Activated CD4-positive, alpha-beta T cell treated with anti-CD3 and anti-CD28 coated beads, Interleukin-2, amount 10 ng/mL, durations not matched to agents 24 days and 14 days (primary cell): ENCODE results near the gene TRAF3IP3. TPM values are rescaled to one million over a fixed set of nuclear protein-coding genes. Genes with fewer than 3 reads are reported as not detected.
A peak's percentile ranks its signal among the peaks of the same experiment; 100 is the strongest.

Experiments
- DNase-seq: peaks from one replicate; pipeline ENCODE4 v3.0.0; 2022
- H3K27ac Mint-ChIP-seq: one replicate; pipeline ENCODE4 v1.8.0; 2022; ENCODE audit warnings: mild to moderate bottlenecking, mixed read lengths
- H3K27me3 Mint-ChIP-seq: one replicate; pipeline ENCODE4 v1.8.0; 2022; ENCODE audit warnings: mixed read lengths
- H3K36me3 Mint-ChIP-seq: one replicate; pipeline ENCODE4 v1.8.0; 2022; ENCODE audit warnings: low read depth, mild to moderate bottlenecking, mixed read lengths
- H3K4me1 Mint-ChIP-seq: one replicate; pipeline ENCODE4 v1.8.0; 2021; ENCODE audit warnings: mixed read lengths
- H3K4me3 Mint-ChIP-seq: one replicate; pipeline ENCODE4 v1.8.0; 2022; ENCODE audit warnings: mild to moderate bottlenecking, moderate library complexity, mixed read lengths
- H3K9me3 Mint-ChIP-seq: one replicate; pipeline ENCODE4 v1.8.0; 2021; ENCODE audit warnings: mixed read lengths
- intact Hi-C: fragments of 100-400 bp; cut with micrococcal nuclease; formaldehyde crosslinking; loops from one replicate; pipeline ENCODE4 v1.15.1; 2023
- total RNA-seq: library from RNA; stranded (reverse); gene quantifications from 2 replicates; pipeline ENCODE4 v1.2.3, GENCODE V29; 2022

Gene TRAF3IP3, protein sequence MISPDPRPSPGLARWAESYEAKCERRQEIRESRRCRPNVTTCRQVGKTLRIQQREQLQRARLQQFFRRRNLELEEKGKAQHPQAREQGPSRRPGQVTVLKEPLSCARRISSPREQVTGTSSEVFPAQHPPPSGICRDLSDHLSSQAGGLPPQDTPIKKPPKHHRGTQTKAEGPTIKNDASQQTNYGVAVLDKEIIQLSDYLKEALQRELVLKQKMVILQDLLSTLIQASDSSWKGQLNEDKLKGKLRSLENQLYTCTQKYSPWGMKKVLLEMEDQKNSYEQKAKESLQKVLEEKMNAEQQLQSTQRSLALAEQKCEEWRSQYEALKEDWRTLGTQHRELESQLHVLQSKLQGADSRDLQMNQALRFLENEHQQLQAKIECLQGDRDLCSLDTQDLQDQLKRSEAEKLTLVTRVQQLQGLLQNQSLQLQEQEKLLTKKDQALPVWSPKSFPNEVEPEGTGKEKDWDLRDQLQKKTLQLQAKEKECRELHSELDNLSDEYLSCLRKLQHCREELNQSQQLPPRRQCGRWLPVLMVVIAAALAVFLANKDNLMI
- 392 and 394 TPM in 2 replicates for total RNA-seq

GRCh38 chr1:209755926-209756614 lies at the start of gene TRAF3IP3:
TRAF3IP3 (plus strand) TSS chr1:209756053; CDS start chr1:209760040, 3,987 bp downstream.
- DNase-seq: peak; percentile 94
- peak within 1 kb of the TSS; percentile 94 for H3K4me3 Mint-ChIP-seq
- no peaks in the 10 kb centered on the region for H3K9me3 Mint-ChIP-seq
- peaks cover 55% of the 10 kb centered on the region for H3K36me3 Mint-ChIP-seq
- intact Hi-C loops: loop anchor here (1.0 kb wide), 3 partner anchors 12 to 71 kb away; partner anchors contain the start of genes C1orf74 and UTP25
- peak within 1 kb of the TSS; percentile 98 for H3K27ac Mint-ChIP-seq
- H3K4me1 Mint-ChIP-seq: peaks cover 69% of the 10 kb centered on the region
- no peaks in the 10 kb centered on the region for H3K27me3 Mint-ChIP-seq

- Mint-ChIP-seq H3K27ac (peak overlapping the region; percentile 91), H3K9me3 (peaks cover 5% of the 10 kb centered on the region), H3K4me3 (no peak overlapping the region), H3K36me3 (peaks cover 63% of the 10 kb centered on the region), H3K4me1 (peaks cover 75% of the 10 kb centered on the region), H3K27me3 (no peaks in the 10 kb centered on the region)
- intact Hi-C loops: no loop called here
- DNase-seq: no peak
Observed at GRCh38 chr1:209706622-209707021, 49.2 kb upstream of the TRAF3IP3 start.

GRCh38 chr1:209707308-209707707 lies 48.5 kb upstream of the TRAF3IP3 start:
- intact Hi-C loops: no loop called here
- H3K4me3 Mint-ChIP-seq: peak overlapping the region; percentile 32
- peak overlapping the region; percentile 91 for H3K27ac Mint-ChIP-seq
- DNase-seq: no peak
- H3K4me1 Mint-ChIP-seq: peaks cover 73% of the 10 kb centered on the region
- H3K36me3 Mint-ChIP-seq: peaks cover 63% of the 10 kb centered on the region
- peaks cover 3% of the 10 kb centered on the region for H3K9me3 Mint-ChIP-seq
- no peaks in the 10 kb centered on the region for H3K27me3 Mint-ChIP-seq

- intact Hi-C loops: no loop called here
- DNase-seq: no peak
- peaks cover 73% of the 10 kb centered on the region for H3K4me1 Mint-ChIP-seq
- peaks cover 3% of the 10 kb centered on the region for H3K9me3 Mint-ChIP-seq
- peak overlapping the region; percentile 91 for H3K27ac Mint-ChIP-seq
- H3K36me3 Mint-ChIP-seq: peaks cover 63% of the 10 kb centered on the region
- H3K27me3 Mint-ChIP-seq: no peaks in the 10 kb centered on the region
- H3K4me3 Mint-ChIP-seq: no peak overlapping the region
Observed at GRCh38 chr1:209708297-209708696, 47.6 kb upstream of the TRAF3IP3 start.

GRCh38 chr1:209710093-209710492 lies 45.8 kb upstream of the TRAF3IP3 start:
- intact Hi-C loops: loop anchor here (2.0 to 5.0 kb wide), 2 partner anchors 15 to 37 kb away; no protein-coding TSS in a partner anchor
- Mint-ChIP-seq H3K27me3 (no peaks in the 10 kb centered on the region), H3K4me3 (peak overlapping the region; percentile 55), H3K9me3 (peaks cover 3% of the 10 kb centered on the region), H3K36me3 (peaks cover 62% of the 10 kb centered on the region), H3K4me1 (peaks cover 63% of the 10 kb centered on the region), H3K27ac (peak overlapping the region; percentile 93)
- no peak for DNase-seq

DNA sequence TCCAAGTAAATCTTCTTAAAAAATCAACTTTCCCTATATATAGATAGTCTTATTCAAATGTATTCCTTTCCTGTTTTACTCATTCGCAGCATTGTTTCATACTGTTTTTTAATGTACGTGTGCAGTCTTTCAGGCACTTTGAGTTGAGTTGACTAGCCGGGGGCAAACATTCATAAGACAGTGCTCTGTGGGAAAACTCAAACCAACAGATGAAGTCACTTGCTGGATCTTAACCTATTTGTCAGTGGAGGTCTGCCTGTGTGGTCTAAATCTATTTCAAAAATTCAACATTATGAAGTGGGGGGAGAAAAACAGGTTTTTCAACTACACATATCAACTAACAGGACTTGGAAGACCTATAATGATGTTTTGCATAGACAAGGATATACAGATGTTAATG lies 45.0 kb upstream of the TRAF3IP3 start:
- Mint-ChIP-seq H3K36me3 (peaks cover 62% of the 10 kb centered on the region), H3K27me3 (no peaks in the 10 kb centered on the region), H3K9me3 (peaks cover 5% of the 10 kb centered on the region), H3K4me3 (peak overlapping the region; percentile 10), H3K4me1 (peaks cover 64% of the 10 kb centered on the region), H3K27ac (peak overlapping the region; percentile 93)
- no peak for DNase-seq
- intact Hi-C loops: loop anchor here (2.0 to 5.0 kb wide), 2 partner anchors 14 to 36 kb away; no protein-coding TSS in a partner anchor

DNA sequence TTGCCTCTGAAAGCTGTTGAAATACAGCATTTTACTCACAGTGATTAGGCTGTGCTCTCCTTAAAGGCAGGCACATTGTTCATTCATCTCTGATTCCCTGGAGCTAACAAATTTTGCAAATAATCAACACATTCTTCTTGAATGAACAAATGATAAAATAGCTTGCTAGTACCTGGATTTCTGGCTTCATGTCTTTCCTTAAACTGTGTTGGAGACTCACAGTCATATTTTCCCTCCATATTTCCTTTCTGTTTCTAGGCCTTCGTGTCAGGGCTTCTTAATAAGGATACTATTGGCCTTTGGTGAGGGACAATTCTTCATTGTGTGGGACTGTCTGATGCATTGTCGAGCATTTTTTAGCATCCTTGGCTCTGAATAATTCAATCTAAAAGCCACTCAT lies 41.5 kb upstream of the TRAF3IP3 start:
- intact Hi-C loops: loop anchor here (1.0 to 5.0 kb wide), 2 partner anchors 10 to 33 kb away; partner anchors contain the start of gene HSD11B1
- Mint-ChIP-seq H3K27me3 (no peaks in the 10 kb centered on the region), H3K4me3 (peak overlapping the region; percentile 74), H3K27ac (peak overlapping the region; percentile 92), H3K9me3 (peaks cover 13% of the 10 kb centered on the region), H3K4me1 (peaks cover 56% of the 10 kb centered on the region), H3K36me3 (peaks cover 43% of the 10 kb centered on the region)
- DNase-seq: no peak

GRCh38 chr1:209715314-209715713 lies 40.5 kb upstream of the TRAF3IP3 start:
- H3K36me3 Mint-ChIP-seq: peaks cover 36% of the 10 kb centered on the region

GRCh38 chr1:209717818-209718217 lies 38.0 kb upstream of the TRAF3IP3 start:
- H3K4me1 Mint-ChIP-seq: peaks cover 51% of the 10 kb centered on the region
- intact Hi-C loops: loop anchor here (1.0 kb wide), 1 partner anchor 18 kb away; no protein-coding TSS in a partner anchor
- DNase-seq: no peak
- H3K4me3 Mint-ChIP-seq: peak overlapping the region; percentile 39
- H3K9me3 Mint-ChIP-seq: peaks cover 25% of the 10 kb centered on the region
- H3K27me3 Mint-ChIP-seq: no peaks in the 10 kb centered on the region
- peak overlapping the region; percentile 92 for H3K27ac Mint-ChIP-seq
- peaks cover 33% of the 10 kb centered on the region for H3K36me3 Mint-ChIP-seq

More at GRCh38 chr1:209715314-209715713, 40.5 kb upstream of the TRAF3IP3 start:
- peaks cover 47% of the 10 kb centered on the region for H3K4me1 Mint-ChIP-seq
- peaks cover 16% of the 10 kb centered on the region for H3K9me3 Mint-ChIP-seq
- peak overlapping the region; percentile 74 for H3K4me3 Mint-ChIP-seq
- intact Hi-C loops: no loop called here
- H3K27ac Mint-ChIP-seq: peak overlapping the region; percentile 92
- H3K27me3 Mint-ChIP-seq: no peaks in the 10 kb centered on the region
- DNase-seq: no peak

GRCh38 chr1:209720326-209720725 lies 35.5 kb upstream of the TRAF3IP3 start:
- Mint-ChIP-seq H3K27ac (peak overlapping the region; percentile 31), H3K36me3 (peaks cover 26% of the 10 kb centered on the region), H3K4me1 (peaks cover 56% of the 10 kb centered on the region), H3K4me3 (no peak overlapping the region), H3K9me3 (peaks cover 24% of the 10 kb centered on the region), H3K27me3 (no peaks in the 10 kb centered on the region)
- no peak for DNase-seq
- intact Hi-C loops: no loop called here

GRCh38 chr1:209720826-209721225 lies 35.0 kb upstream of the TRAF3IP3 start:
- Mint-ChIP-seq H3K9me3 (peaks cover 25% of the 10 kb centered on the region), H3K27me3 (no peaks in the 10 kb centered on the region), H3K4me3 (no peak overlapping the region), H3K4me1 (peaks cover 56% of the 10 kb centered on the region), H3K36me3 (peaks cover 23% of the 10 kb centered on the region), H3K27ac (peak overlapping the region; percentile 100)
- no peak for DNase-seq
- intact Hi-C loops: no loop called here

GRCh38 chr1:209721323-209721722 lies 34.5 kb upstream of the TRAF3IP3 start:
- H3K27me3 Mint-ChIP-seq: no peaks in the 10 kb centered on the region
- no peak overlapping the region for H3K4me3 Mint-ChIP-seq
- DNase-seq: no peak
- peaks cover 23% of the 10 kb centered on the region for H3K9me3 Mint-ChIP-seq
- peak overlapping the region; percentile 100 for H3K27ac Mint-ChIP-seq
- intact Hi-C loops: no loop called here
- peaks cover 51% of the 10 kb centered on the region for H3K4me1 Mint-ChIP-seq
- peaks cover 19% of the 10 kb centered on the region for H3K36me3 Mint-ChIP-seq

- intact Hi-C loops: no loop called here
- H3K4me3 Mint-ChIP-seq: peak overlapping the region; percentile 47
- peaks cover 23% of the 10 kb centered on the region for H3K9me3 Mint-ChIP-seq
- H3K4me1 Mint-ChIP-seq: peaks cover 55% of the 10 kb centered on the region
- H3K36me3 Mint-ChIP-seq: peaks cover 26% of the 10 kb centered on the region
- no peaks in the 10 kb centered on the region for H3K27me3 Mint-ChIP-seq
- DNase-seq: no peak
- H3K27ac Mint-ChIP-seq: peak overlapping the region; percentile 100
Observed at GRCh38 chr1:209723265-209723664, 32.6 kb upstream of the TRAF3IP3 start.
